Trophoblast cell (in vitro differentiated cells and primary cell): ENCODE measurements around the gene CLIP4.

Experiments used
- DNase-seq, 2 donors: peaks; one replicate each; pipeline ENCODE4 v3.0.0-alpha.2; 2016
- H2AFZ ChIP-seq: 2 replicates; pipeline ENCODE4 v1.6.1; 2013; ENCODE audit warnings: low read length, moderate library complexity, mild to moderate bottlenecking; ENCODE audit not compliant: insufficient read depth, poor library complexity
- H2AK5ac ChIP-seq: 2 replicates; pipeline ENCODE4 v1.6.1; 2013; ENCODE audit warnings: mild to moderate bottlenecking, low read length
- H2BK120ac ChIP-seq: 2 replicates; pipeline ENCODE4 v1.6.1; 2013; ENCODE audit warnings: low read length, mild to moderate bottlenecking, moderate library complexity; ENCODE audit not compliant: insufficient read depth, poor library complexity
- H2BK12ac ChIP-seq: 2 replicates; pipeline ENCODE4 v1.6.1; 2013; ENCODE audit warnings: mild to moderate bottlenecking, low read length, moderate library complexity
- H2BK5ac ChIP-seq: 2 replicates; pipeline ENCODE4 v1.6.1; 2013; ENCODE audit warnings: low read length, low read depth, moderate library complexity, mild to moderate bottlenecking; ENCODE audit not compliant: poor library complexity
- H3K14ac ChIP-seq: 2 replicates; pipeline ENCODE4 v1.6.1; 2013; ENCODE audit warnings: mild to moderate bottlenecking, low read length
- H3K18ac ChIP-seq: 2 replicates; pipeline ENCODE4 v1.6.1; 2013; ENCODE audit warnings: mild to moderate bottlenecking, low read length
- H3K23ac ChIP-seq: 2 replicates; pipeline ENCODE4 v1.6.1; 2013; ENCODE audit warnings: low read length
- H3K27ac ChIP-seq: 2 replicates; pipeline ENCODE4 v1.5.1; 2013; ENCODE audit warnings: low read depth, mild to moderate bottlenecking, inconsistent platforms, low read length, moderate library complexity
- H3K27me3 ChIP-seq: 2 replicates; pipeline ENCODE4 v1.6.1; 2013; ENCODE audit warnings: inconsistent platforms, mild to moderate bottlenecking, low read length, moderate library complexity; ENCODE audit not compliant: insufficient read depth
- H3K36me3 ChIP-seq, 2 experiments: 1 replicate in 1 of 2; 2 replicates in 1 of 2; pipeline ENCODE4 v1.6.1; 2013; ENCODE audit warnings: low read length in 2 of 2, mild to moderate bottlenecking in 2 of 2, moderate library complexity in 1 of 2; ENCODE audit not compliant: insufficient read depth in 2 of 2, control insufficient read depth in 1 of 2
- H3K4ac ChIP-seq: 2 replicates; pipeline ENCODE4 v1.6.1; 2013; ENCODE audit warnings: low read depth, mild to moderate bottlenecking, low read length, moderate library complexity
- H3K4me1 ChIP-seq, 2 experiments: 1 replicate in 1 of 2; 2 replicates in 1 of 2; pipeline ENCODE4 v1.6.1; 2013; ENCODE audit warnings: low read length in 2 of 2, mild to moderate bottlenecking in 2 of 2, moderate library complexity in 1 of 2; ENCODE audit not compliant: insufficient read depth in 2 of 2, control insufficient read depth in 1 of 2
- H3K4me2 ChIP-seq: 2 replicates; pipeline ENCODE4 v1.6.1; 2013; ENCODE audit warnings: inconsistent platforms, mild to moderate bottlenecking, low read length, moderate library complexity
- H3K4me3 ChIP-seq: 2 replicates; pipeline ENCODE4 v1.5.1; 2013; ENCODE audit warnings: mild to moderate bottlenecking, low read depth, low read length, inconsistent platforms
- H3K79me1 ChIP-seq: one replicate; pipeline ENCODE4 v1.6.1; 2013; ENCODE audit warnings: low read length
- H3K79me2 ChIP-seq: 2 replicates; pipeline ENCODE4 v1.6.1; 2013; ENCODE audit warnings: low read length, mild to moderate bottlenecking; ENCODE audit not compliant: control insufficient read depth, insufficient read depth, poor library complexity
- H3K9ac ChIP-seq: 2 replicates; pipeline ENCODE4 v1.6.1; 2013; ENCODE audit warnings: mild to moderate bottlenecking, low read length
- H3K9me3 ChIP-seq: 2 replicates; pipeline ENCODE4 v1.6.1; 2013; ENCODE audit warnings: low read depth, mild to moderate bottlenecking, control low read depth, inconsistent platforms, low read length; ENCODE audit not compliant: insufficient read depth
- H4K12ac ChIP-seq: 2 replicates; pipeline ENCODE4 v1.6.1; 2013; ENCODE audit warnings: low read depth, mild to moderate bottlenecking, low read length, moderate library complexity
- H4K8ac ChIP-seq: 2 replicates; pipeline ENCODE4 v1.6.1; 2013; ENCODE audit warnings: low read depth, mild to moderate bottlenecking, low read length, moderate library complexity
- H4K91ac ChIP-seq: one replicate; pipeline ENCODE4 v1.6.1; 2013; ENCODE audit warnings: low read depth, mild to moderate bottlenecking, low read length, moderate library complexity
- WGBS: extraction: QIAGEN DNeasy Blood & Tissue Kit; methylation state at CpG from one replicate; pipeline ENCODE4 v1.1.7; 2013; ENCODE audit warnings: missing lambda C conversion rate; ENCODE audit not compliant: insufficient read length, insufficient coverage; ENCODE audit errors: extremely low coverage; 5-methylcytosine and 5-hydroxymethylcytosine counted together

Gene CLIP4

DNA sequence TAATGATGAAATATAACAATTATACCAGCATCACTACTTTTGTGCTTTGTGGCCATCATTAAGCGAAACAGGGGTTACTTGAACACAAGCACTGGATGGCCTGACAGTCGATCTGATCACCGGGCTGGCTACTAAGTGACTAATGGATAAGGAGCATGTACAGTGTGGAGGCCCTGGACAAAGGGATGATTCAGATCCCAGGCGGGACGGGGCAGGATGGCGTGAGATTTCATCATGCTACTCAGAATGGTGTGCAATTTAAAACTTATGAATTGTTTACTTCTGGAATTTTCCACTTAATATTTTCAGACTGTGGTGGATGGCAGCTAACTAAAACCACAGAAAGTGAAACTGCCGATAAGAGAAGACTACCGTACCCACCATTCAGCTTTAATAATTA lies 7.0 kb upstream of the CLIP4 start:
- Histone ChIP-seq H3K79me2 (no peaks in the 10 kb centered on the region), H3K18ac (no peak overlapping the region), H4K12ac (no peak overlapping the region), H3K79me1 (no peaks in the 10 kb centered on the region), H4K91ac (no peak overlapping the region), H2AFZ (no peak overlapping the region), H2AK5ac (no peak overlapping the region), H3K9me3 (no peaks in the 10 kb centered on the region), H3K27ac (no peak overlapping the region), H2BK12ac (no peak overlapping the region), H3K9ac (no peak overlapping the region), H3K4ac (no peak overlapping the region), H2BK5ac (no peak overlapping the region), H2BK120ac (no peak overlapping the region), H3K4me2 (no peak overlapping the region), H4K8ac (no peak overlapping the region), H3K4me3 (no peak overlapping the region), H3K14ac (no peak overlapping the region), H3K36me3 (no peaks in the 10 kb centered on the region), H3K4me1 (no peaks in the 10 kb centered on the region), H3K23ac (no peak overlapping the region), H3K27me3 (peaks cover 3% of the 10 kb centered on the region)
- WGBS = no CpG with 5 or more reads among the region's 8 CpGs
- peak; percentile 79 to 84 for DNase-seq

DNA sequence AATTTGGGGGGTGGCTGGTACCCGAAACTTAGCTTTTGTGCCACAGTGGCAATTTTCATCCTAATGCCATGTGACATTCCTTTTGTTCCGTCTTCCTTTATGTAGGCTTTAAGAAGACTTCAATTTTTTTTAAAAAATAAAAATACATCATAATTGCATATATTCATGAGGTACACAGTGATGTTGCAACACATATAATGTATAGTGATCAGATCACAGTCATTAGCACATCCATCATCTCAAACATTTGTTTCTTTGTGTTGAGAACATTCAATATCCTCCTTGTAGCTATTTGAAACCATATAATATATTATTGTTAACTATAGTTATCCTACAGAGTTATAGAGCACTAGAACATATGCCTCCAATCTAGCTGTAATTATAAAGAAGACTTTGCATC lies 6.0 kb upstream of the CLIP4 start:
- H3K4me3 ChIP-seq = no peak overlapping the region

DNA sequence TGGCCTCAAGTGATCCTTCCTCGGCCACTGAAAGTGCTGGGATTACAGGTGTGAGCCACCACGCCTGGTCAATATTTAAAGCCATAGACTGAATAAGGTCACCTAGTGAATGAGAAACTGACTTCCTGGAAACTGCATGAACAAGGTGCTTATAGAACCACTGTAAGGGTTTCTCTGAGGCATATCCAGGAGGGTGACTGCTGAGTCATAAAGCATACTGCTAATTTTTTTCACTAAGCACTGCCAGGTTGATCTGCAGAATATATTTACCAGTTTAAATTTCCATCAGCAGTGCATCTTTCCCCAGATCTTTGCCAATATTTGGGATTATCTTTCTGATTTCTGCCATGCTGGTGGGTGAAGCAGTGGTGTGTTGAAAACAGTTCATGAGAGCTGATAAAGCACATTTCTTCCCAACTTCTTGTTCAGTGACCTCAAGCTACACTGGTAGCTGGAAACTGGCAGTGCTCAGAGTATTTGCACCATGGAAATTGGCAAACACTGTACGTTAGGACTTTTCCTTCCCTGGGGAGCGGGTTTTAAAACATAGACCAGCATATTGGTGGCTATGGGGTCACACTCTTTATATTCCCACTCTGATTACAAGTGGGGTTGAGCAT lies 4.2 kb upstream of the CLIP4 start:
- Histone ChIP-seq H3K23ac (no peak overlapping the region), H2BK120ac (no peak overlapping the region), H2AFZ (no peak overlapping the region), H4K91ac (no peak overlapping the region), H3K14ac (no peak overlapping the region), H3K36me3 (no peaks in the 10 kb centered on the region), H3K27me3 (peaks cover 20% of the 10 kb centered on the region), H3K18ac (no peak overlapping the region), H4K8ac (no peak overlapping the region), H2BK5ac (no peak overlapping the region), H4K12ac (no peak overlapping the region), H3K4ac (no peak overlapping the region), H3K9me3 (peaks cover 4% of the 10 kb centered on the region), H3K9ac (no peak overlapping the region), H3K27ac (no peak overlapping the region), H2AK5ac (no peak overlapping the region), H3K79me1 (no peaks in the 10 kb centered on the region), H3K79me2 (peaks cover 1% of the 10 kb centered on the region), H2BK12ac (no peak overlapping the region), H3K4me3 (no peak overlapping the region), H3K4me1 (peaks cover 0 to 4% of the 10 kb centered on the region in 2 experiments), H3K4me2 (no peak overlapping the region)
- DNase-seq = peak in 1 of 2 donors; percentile 57
- WGBS = no CpG with 5 or more reads among the region's 4 CpGs

More for the DNA sequence above, 6.0 kb upstream of the CLIP4 start:
- no peak overlapping the region for H3K4ac ChIP-seq
- H3K23ac ChIP-seq = no peak overlapping the region
- WGBS = no CpG with 5 or more reads among the region's 2 CpGs
- H4K91ac ChIP-seq = no peak overlapping the region
- H3K27me3 ChIP-seq = peaks cover 3% of the 10 kb centered on the region
- H2BK12ac ChIP-seq = no peak overlapping the region
- DNase-seq = no peak
- H2BK5ac ChIP-seq = no peak overlapping the region
- no peak overlapping the region for H2AK5ac ChIP-seq
- no peak overlapping the region for H3K18ac ChIP-seq
- H3K9ac ChIP-seq = no peak overlapping the region
- no peaks in the 10 kb centered on the region for H3K9me3 ChIP-seq
- no peaks in the 10 kb centered on the region for H3K36me3 ChIP-seq
- no peak overlapping the region for H2BK120ac ChIP-seq
- no peak overlapping the region for H4K8ac ChIP-seq
- H3K27ac ChIP-seq = no peak overlapping the region
- no peak overlapping the region for H2AFZ ChIP-seq
- no peaks in the 10 kb centered on the region for H3K79me2 ChIP-seq
- H3K79me1 ChIP-seq = no peaks in the 10 kb centered on the region
- H3K4me1 ChIP-seq = no peaks in the 10 kb centered on the region
- no peak overlapping the region for H3K14ac ChIP-seq
- no peak overlapping the region for H4K12ac ChIP-seq
- no peak overlapping the region for H3K4me2 ChIP-seq

DNA sequence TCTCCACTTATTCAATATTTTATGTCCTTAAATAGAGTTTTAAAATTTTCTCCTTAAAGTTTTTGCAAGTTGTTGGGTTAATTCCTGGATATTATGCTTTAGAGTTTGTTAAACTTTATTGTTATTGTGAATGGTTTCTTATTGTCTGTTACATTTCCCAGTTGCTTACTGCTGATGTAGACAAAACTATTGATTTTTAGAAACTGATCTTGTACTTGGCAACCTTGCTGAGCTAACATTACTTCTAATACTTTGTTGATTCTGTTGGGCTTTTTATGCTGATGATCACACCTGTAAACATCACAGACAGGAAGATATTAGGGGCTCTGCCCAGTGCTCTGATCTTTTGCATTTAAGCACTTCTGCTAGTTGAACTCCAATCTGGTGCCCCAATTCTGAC lies 2.8 kb upstream of the CLIP4 start:
- H3K27me3 ChIP-seq = peaks cover 26% of the 10 kb centered on the region
- H3K23ac ChIP-seq = no peak overlapping the region
- H2BK120ac ChIP-seq = no peak overlapping the region
- H3K14ac ChIP-seq = no peak overlapping the region
- H4K91ac ChIP-seq = no peak overlapping the region
- peaks cover 0 to 4% of the 10 kb centered on the region in 2 experiments for H3K4me1 ChIP-seq
- no peak overlapping the region for H3K18ac ChIP-seq
- no peak overlapping the region for H2AK5ac ChIP-seq
- no peak overlapping the region for H2AFZ ChIP-seq
- H2BK5ac ChIP-seq = no peak overlapping the region
- H3K79me2 ChIP-seq = peaks cover 1% of the 10 kb centered on the region
- no peak overlapping the region for H4K12ac ChIP-seq
- no peak overlapping the region for H4K8ac ChIP-seq
- peaks cover 4% of the 10 kb centered on the region for H3K9me3 ChIP-seq
- H3K9ac ChIP-seq = no peak overlapping the region
- no peak for DNase-seq
- no peak overlapping the region for H3K4me2 ChIP-seq
- no peaks in the 10 kb centered on the region for H3K79me1 ChIP-seq
- no peak overlapping the region for H3K27ac ChIP-seq
- H3K36me3 ChIP-seq = no peaks in the 10 kb centered on the region
- no peak overlapping the region for H3K4me3 ChIP-seq
- no peak overlapping the region for H3K4ac ChIP-seq
- H2BK12ac ChIP-seq = no peak overlapping the region
